GM12872 (cell line): Measurements from ENCODE around the gene TOMM7.

Experiments used
- CTCF ChIP-seq: IDR thresholded peaks from 3 replicates; pipeline ENCODE4 v1.5.1; 2011; ENCODE audit warnings: low read depth, mild to moderate bottlenecking, low read length, moderate library complexity; ENCODE audit not compliant: insufficient read depth

Gene TOMM7

GRCh38 chr7:22842383-22842941 lies 19.8 kb upstream of the TOMM7 start:
- no peak for TF ChIP-seq CTCF

GRCh38 chr7:22841954-22842353 lies 19.3 kb upstream of the TOMM7 start:
- TF ChIP-seq CTCF = no peak

- no peak for TF ChIP-seq CTCF
Observed at GRCh38 chr7:22837308-22837707, 14.7 kb upstream of the TOMM7 start.

- no peak for TF ChIP-seq CTCF
Observed at GRCh38 chr7:22833957-22834356, 11.3 kb upstream of the TOMM7 start.

- TF ChIP-seq CTCF = no peak
Observed at GRCh38 chr7:22833113-22833855, 10.6 kb upstream of the TOMM7 start.

GRCh38 chr7:22832401-22832800 lies 9.8 kb upstream of the TOMM7 start:
- no peak for TF ChIP-seq CTCF

- no peak for TF ChIP-seq CTCF
Observed at GRCh38 chr7:22831602-22832305, 9.1 kb upstream of the TOMM7 start.
